Measurements from ENCODE around the gene C14orf39. TPM values are rescaled to one million over a fixed set of nuclear protein-coding genes. Genes with fewer than 3 reads are reported as not detected.

C14orf39 gene
- total RNA-seq: 1 to 10 TPM in 1 of 2 donors, under 1 TPM in 1; 0.97 to 1.3 TPM
- polyA plus RNA-seq (2013, experiment 1 of 2): 0.89 TPM
- 2.8 TPM for polyA plus RNA-seq (2013, experiment 2 of 2)
- long read RNA-seq, experiment 1: 0 reads
- long read RNA-seq, experiment 2, partial matches to known transcripts: 2 of 3 reads
- long read RNA-seq, experiment 2, other reads (novel, unspliced or antisense): 1 of 3 reads
- long read RNA-seq, experiment 3, partial matches to known transcripts: 1 of 2 reads
- long read RNA-seq, experiment 3, other reads (novel, unspliced or antisense): 1 of 2 reads
- long read RNA-seq, experiment 4, partial matches to known transcripts: 1 of 4 reads
- long read RNA-seq, experiment 4, other reads (novel, unspliced or antisense): 2 of 4 reads

DNA sequence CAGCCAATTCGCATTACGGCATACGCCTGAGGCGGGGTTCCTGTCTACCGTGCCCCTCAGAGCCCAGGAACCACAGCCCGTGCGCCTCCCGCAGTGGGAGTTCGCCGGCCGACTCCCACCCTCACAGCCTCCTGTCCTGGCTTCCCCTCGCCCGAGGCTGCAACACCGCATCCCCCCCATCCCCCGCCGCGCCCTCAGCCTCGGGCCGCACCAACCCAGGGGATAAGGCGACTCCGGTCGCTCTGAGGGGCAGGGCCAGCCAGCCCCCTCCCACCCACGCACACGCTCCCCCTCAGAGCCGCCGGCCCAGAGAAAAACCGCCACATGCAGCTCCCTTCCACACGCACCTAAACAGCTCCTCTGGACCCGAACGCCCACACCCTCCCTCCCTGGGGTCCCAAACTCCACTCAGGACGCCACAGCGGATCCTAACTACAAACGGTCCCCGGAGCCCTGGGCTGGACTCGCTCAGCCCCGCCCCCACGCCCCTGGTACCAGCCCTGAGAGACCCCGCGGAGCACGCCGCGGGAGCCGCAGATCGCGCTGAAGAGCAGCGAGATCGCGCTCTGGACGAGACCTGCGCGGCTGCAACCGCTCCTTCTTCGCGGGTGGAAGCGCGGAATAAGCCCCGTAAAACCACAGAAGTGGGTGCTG lies at the start of gene C14orf39:
TSS of gene C14orf39 (minus strand) at position 466 of the 654 bp plus-strand sequence. CDS start 985 bp downstream, outside the sequence.
- Mint-ChIP-seq H3K4me1 (no peaks in the 10 kb centered on the region), H3K9me3 (peaks cover 1% of the 10 kb centered on the region), H3K27me3 (ENCODE audit: insufficient read depth) (peaks cover 12% of the 10 kb centered on the region), H3K27ac (no peak within 1 kb of the TSS), H3K4me3 (peak within 1 kb of the TSS; percentile 68), H3K36me3 (ENCODE audit: low read depth) (peaks cover 1% of the 10 kb centered on the region)
- no peak within 1 kb of the TSS for H3K27ac ChIP-seq (ENCODE audit: low read depth, low read length)
- no peaks in the 10 kb centered on the region for H3K36me3 ChIP-seq (ENCODE audit: control insufficient read depth, insufficient read depth, low read length)
- H3K4me3 ChIP-seq (ENCODE audit: low read length): peak within 1 kb of the TSS; percentile 76
- 1 to 2% methylated on average over 29 to 57 of the region's 57 CpGs for WGBS, 2 experiments (ENCODE audit: insufficient coverage in 1 of 2, insufficient read length in 1 of 2)
- H3K9ac ChIP-seq (ENCODE audit: extremely low read depth, low read length, poor library complexity, severe bottlenecking): peak within 1 kb of the TSS; percentile 4
- peaks cover 55% of the 10 kb centered on the region for H3K27me3 ChIP-seq (ENCODE audit: control insufficient read depth, insufficient read depth, low read length, poor library complexity, severe bottlenecking)
- peak; percentile 90 for DNase-seq
- peaks cover 2% of the 10 kb centered on the region for H3K9me3 ChIP-seq (ENCODE audit: control insufficient read depth, low read length)
- TF ChIP-seq, protein P1, sequence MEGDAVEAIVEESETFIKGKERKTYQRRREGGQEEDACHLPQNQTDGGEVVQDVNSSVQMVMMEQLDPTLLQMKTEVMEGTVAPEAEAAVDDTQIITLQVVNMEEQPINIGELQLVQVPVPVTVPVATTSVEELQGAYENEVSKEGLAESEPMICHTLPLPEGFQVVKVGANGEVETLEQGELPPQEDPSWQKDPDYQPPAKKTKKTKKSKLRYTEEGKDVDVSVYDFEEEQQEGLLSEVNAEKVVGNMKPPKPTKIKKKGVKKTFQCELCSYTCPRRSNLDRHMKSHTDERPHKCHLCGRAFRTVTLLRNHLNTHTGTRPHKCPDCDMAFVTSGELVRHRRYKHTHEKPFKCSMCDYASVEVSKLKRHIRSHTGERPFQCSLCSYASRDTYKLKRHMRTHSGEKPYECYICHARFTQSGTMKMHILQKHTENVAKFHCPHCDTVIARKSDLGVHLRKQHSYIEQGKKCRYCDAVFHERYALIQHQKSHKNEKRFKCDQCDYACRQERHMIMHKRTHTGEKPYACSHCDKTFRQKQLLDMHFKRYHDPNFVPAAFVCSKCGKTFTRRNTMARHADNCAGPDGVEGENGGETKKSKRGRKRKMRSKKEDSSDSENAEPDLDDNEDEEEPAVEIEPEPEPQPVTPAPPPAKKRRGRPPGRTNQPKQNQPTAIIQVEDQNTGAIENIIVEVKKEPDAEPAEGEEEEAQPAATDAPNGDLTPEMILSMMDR (conservative IDR thresholded peaks at IDR 0.05): no peak
- no peaks in the 10 kb centered on the region for H3K4me1 ChIP-seq (ENCODE audit: control insufficient read depth, insufficient read depth, low read length)

GRCh38 chr14:60532442-60532841 lies 46.6 kb upstream of the C14orf39 start:
- Mint-ChIP-seq H3K27ac (no peak overlapping the region), H3K9me3 (no peaks in the 10 kb centered on the region), H3K4me1 (no peaks in the 10 kb centered on the region), H3K4me3 (no peak overlapping the region), H3K27me3 (ENCODE audit: insufficient read depth) (no peaks in the 10 kb centered on the region), H3K36me3 (ENCODE audit: low read depth) (no peaks in the 10 kb centered on the region)
- no peak overlapping the region for H3K4me3 ChIP-seq (ENCODE audit: low read length)
- H3K9me3 ChIP-seq (ENCODE audit: control insufficient read depth, low read length): no peaks in the 10 kb centered on the region
- H3K9ac ChIP-seq (ENCODE audit: extremely low read depth, low read length, poor library complexity, severe bottlenecking): no peak overlapping the region
- no peak for DNase-seq
- no peak overlapping the region for H3K27ac ChIP-seq (ENCODE audit: low read depth, low read length)
- TF ChIP-seq, protein P1 (conservative IDR thresholded peaks at IDR 0.05): no peak
- no peaks in the 10 kb centered on the region for H3K27me3 ChIP-seq (ENCODE audit: control insufficient read depth, insufficient read depth, low read length, poor library complexity, severe bottlenecking)
- no peaks in the 10 kb centered on the region for H3K36me3 ChIP-seq (ENCODE audit: control insufficient read depth, insufficient read depth, low read length)
- WGBS, 2 experiments (ENCODE audit: insufficient coverage in 1 of 2, insufficient read length in 1 of 2): 47 to 60% methylated on average over 2 to 3 of the region's 3 CpGs
- no peaks in the 10 kb centered on the region for H3K4me1 ChIP-seq (ENCODE audit: control insufficient read depth, insufficient read depth, low read length)

GRCh38 chr14:60515511-60516289 lies 29.8 kb upstream of the C14orf39 start:
- no peak overlapping the region for H3K27ac Mint-ChIP-seq
- Histone ChIP-seq H3K4me3 (ENCODE audit: low read length) (peak overlapping the region; percentile 77), H3K27me3 (ENCODE audit: control insufficient read depth, insufficient read depth, low read length, poor library complexity, severe bottlenecking) (peaks cover 99% of the 10 kb centered on the region), H3K27ac (ENCODE audit: low read depth, low read length) (peak overlapping the region; percentile 40), H3K36me3 (ENCODE audit: control insufficient read depth, insufficient read depth, low read length) (no peaks in the 10 kb centered on the region), H3K4me1 (ENCODE audit: control insufficient read depth, insufficient read depth, low read length) (no peaks in the 10 kb centered on the region), H3K9ac (ENCODE audit: extremely low read depth, low read length, poor library complexity, severe bottlenecking) (no peak overlapping the region), H3K9me3 (ENCODE audit: control insufficient read depth, low read length) (no peaks in the 10 kb centered on the region)
- no peaks in the 10 kb centered on the region for H3K9me3 Mint-ChIP-seq
- 10 to 19% methylated on average over 27 to 66 of the region's 66 CpGs for WGBS, 2 experiments (ENCODE audit: insufficient coverage in 1 of 2, insufficient read length in 1 of 2)
- H3K27me3 Mint-ChIP-seq (ENCODE audit: insufficient read depth): peaks cover 86% of the 10 kb centered on the region
- H3K4me1 Mint-ChIP-seq: peaks cover 4% of the 10 kb centered on the region
- H3K36me3 Mint-ChIP-seq (ENCODE audit: low read depth): no peaks in the 10 kb centered on the region
- H3K4me3 Mint-ChIP-seq: peak overlapping the region; percentile 56
- TF ChIP-seq, protein P1 (conservative IDR thresholded peaks at IDR 0.05): peak; percentile 16
- peak; percentile 91 for DNase-seq

Measured in endodermal cell (in vitro differentiated cells).